HG02571 (cell line): Measurements from ENCODE around the gene FBXO46.
A peak's percentile ranks its signal among the peaks of the same experiment; 100 is the strongest.
"Not testable (repeated sequence)": the region's sequence is repeated elsewhere in the genome, so short reads cannot be mapped to it uniquely, and the experiment has no call there.

ENCODE experiments used
- ATAC-seq: cut with Tn5 transposase; IDR thresholded peaks from one replicate; pipeline ENCODE4 v1.9.1; 2021; ENCODE audit warnings: mild to moderate bottlenecking, moderate library complexity; ENCODE audit not compliant: unreplicated experiment

Gene FBXO46

DNA sequence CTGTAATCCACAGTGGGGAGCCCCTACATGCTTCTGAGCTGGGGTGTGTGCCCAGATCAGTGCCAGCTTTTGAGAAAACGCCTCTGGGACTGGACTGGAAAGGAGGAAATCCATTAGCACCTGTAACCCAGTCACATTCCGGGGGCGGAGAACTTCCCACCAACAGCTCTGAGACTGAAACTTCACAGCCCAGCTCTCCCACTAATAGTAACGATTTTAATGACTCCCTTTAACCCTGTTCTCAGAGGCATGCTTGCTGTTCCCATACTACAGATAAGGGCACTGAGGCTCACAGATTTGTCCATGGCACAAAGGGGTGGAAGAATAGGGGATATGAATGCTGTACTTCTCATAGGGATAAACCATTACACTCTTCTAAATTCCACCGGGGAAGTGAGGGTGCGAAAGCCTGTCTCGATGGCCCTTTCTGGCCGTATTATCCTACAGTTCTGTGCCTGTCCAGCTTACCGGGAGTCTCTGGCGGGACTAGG is 851 bp downstream of the FBXO46 start:
- ATAC-seq, result no peak

DNA sequence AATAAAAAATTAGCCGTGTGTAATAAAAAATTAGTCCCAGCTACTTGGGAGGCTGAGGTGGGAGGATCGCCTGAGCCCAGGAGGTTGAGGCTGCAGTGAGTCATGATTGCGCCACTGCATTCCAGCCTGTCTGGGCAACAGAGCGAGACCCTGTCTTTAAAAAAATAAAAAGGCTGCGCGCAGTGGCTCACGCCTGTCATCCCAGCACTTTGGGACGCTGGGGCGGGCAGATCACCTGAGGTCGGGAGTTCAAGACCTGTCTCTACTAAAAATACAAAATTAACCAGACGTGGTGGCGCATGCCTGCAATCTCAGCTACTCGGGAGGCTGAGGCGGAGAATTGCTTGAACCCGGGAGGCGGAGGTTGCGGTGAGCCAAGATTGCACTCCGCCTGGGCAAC is 2.0 kb downstream of the FBXO46 start:
- ATAC-seq, result not testable (repeated sequence)

DNA sequence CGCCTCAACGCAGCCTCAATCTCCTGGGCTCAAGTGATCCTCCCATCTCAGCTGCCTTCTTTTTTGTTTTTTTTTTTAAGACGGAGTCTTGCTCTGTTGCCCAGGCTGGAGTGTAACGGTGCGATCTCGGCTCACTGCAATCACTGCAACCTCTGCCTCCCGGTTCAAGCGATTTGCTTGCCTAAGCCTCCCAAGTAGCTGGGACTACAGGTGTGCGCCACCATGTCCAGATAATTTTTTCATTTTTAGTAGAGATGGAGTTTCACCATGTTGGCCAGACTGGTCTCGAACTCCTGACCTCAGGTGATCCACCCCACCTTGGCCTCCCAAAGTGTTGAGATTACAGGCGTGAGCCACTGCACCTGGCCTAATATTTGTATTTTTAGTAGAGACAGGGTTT is 10.6 kb downstream of the FBXO46 start:
- not testable (repeated sequence) for ATAC-seq

- no peak for ATAC-seq
These were observed 12.6 kb downstream of the FBXO46 start for GRCh38 chr19:45717983-45718650.

DNA sequence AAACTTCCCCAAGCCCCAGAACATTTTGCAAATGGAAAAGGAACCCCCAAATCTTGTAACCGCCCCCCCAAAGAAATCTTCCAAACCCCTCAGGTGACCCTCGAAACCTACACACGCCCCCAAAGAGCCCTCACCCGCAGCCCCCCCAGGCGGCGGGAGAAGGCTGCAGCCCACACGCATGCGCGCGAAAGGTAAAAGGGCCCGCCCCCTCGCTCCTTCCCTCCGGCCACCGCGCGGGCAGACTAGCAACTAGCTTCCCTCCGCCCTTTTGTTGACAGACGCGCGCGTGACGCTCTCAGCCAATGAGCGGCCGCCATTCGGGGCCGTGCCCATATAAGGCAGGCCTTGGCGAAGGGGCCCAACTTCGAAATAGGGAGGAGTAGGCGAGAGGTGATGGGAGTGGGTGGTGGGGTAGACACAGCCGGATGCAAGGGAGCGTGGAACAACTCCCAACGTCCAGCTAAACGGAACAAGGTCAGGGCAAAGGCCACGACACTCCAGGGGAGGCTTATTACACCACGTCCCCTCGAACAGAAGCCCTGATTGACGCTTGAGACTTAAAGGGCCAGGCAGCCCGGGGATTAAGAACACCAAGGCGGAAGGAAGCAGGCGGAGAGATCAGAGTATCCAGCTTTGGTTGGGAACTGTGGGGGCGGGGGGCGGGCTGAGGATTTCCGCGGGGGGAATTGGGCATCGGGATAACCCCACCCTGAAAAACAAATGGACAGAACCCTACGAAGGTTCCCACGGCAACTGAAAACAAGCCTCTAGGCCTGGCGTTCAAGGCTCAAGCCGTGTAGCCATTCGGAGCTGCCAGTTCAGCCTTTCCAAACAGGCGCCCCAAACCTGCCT is 13.3 kb downstream of the FBXO46 start:
- ATAC-seq, result peak; percentile 93

DNA sequence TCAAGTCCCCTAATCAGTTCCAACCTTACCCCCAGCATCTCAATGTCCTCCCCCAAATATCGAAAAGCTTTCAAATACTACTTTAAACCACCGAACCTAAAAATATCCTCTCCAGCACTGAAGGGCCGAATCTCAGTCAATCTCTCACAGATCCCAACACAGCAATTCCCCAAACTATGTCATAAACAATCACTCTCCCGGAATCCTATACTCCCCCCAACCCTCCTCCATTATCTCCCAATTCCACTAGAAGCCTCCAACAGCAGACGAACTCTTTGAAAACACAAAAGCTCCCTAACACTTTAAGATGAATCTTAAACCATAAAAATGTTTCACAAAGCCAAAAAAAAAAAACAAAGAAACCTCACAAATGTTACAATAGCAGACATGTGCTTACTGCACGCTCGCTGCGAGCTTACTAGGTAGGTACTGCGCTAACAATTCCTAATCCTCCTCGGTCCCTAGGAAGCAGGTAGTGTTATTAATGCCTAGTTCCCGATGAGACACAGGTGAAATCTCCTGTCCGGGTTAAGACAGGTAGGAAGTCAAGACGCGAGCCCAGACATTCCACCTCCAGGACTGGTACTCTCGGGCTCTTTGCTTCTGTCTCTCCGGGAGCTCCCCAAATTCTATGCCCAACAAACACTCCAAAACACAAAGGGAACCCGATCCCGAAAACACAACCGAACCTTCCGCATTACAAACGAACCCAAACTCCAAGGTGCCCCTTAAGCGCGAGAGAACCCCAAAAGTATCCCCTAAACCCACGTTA is 14.2 kb downstream of the FBXO46 start:
- no peak for ATAC-seq

- no peak for ATAC-seq
These were observed 15.6 kb downstream of the FBXO46 start for GRCh38 chr19:45715139-45715538.

GRCh38 chr19:45713141-45713540 is 17.6 kb downstream of the FBXO46 start:
- ATAC-seq, result no peak

DNA sequence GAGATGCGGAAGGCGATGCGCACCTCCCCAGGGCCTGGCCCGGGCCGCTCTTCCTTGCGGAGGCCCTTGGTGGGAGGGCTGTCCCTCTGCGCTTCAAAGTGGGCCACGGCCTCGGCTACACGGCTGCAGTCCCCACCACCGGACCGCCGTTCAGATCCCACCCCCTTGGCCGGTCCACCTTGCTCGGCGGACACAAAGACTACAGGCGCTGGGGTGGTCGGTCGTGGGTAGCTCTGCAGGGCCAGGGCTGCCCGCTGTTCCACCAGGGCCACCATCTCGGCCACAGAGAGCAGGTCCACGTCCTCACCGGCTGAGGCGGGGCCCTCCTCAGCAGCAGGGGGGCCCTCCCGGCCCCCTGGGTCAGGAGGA is 18.0 kb downstream of the FBXO46 start:
- ATAC-seq, result no peak

GRCh38 chr19:45711851-45712698 is 18.6 kb downstream of the FBXO46 start:
- no peak for ATAC-seq

- no peak for ATAC-seq
These were observed 20.2 kb downstream of the FBXO46 start for GRCh38 chr19:45710356-45711130.

DNA sequence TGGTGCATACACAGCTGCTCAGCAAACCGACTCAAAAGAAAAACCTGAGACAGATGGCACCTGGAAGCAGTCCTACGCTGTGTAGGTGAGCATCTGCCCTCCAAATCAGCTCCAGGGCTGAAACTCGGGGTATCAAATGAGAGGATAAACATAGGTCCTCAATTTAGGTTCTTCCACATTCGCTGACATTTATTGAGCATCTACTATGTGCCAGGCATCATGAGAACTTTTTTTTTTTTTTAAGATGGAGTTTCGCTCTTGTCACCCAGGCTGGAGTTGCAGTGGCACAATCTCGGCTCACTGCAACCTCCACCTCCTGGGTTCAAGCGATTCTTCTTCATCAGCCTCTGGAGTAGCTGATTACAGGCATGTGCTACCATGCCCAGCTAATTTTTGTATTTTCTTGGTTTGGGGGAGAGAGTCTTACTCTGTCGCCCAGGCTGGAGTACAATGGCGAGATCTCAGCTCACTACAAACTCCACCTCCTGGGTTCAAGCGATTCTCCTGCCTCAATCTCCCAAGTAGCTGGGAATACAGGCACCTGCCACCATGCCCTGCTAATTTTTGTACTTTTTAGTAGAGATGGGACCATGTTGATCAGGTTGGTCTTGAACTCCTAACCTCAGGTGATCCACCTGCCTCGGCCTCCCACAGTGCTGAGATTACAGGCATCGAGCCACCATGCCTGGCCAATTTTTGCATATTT is 24.8 kb downstream of the FBXO46 start:
- no peak for ATAC-seq

- no peak for ATAC-seq
These were observed 25.6 kb downstream of the FBXO46 start for GRCh38 chr19:45705115-45705514.

DNA sequence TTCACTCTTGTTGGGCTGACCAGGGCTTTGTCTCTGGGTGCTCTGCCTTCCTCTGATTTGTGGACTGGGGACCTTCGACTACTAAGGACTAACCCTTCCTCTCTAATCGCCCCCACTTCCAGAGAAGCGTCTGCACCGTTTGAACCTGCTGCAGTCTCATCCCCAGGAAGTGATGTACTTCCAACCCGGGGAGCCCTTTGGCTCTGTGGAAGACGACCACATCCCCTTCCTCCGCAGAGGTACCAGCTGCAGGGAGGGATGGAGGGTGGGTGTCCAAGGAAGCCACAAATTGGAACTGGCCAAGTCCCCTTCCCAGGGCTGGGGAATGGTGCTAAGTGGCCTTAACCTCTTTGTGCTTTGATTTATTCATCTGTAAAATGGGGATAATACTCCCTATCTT is 29.0 kb downstream of the FBXO46 start:
- no peak for ATAC-seq

- no peak for ATAC-seq
These were observed 37.4 kb downstream of the FBXO46 start for GRCh38 chr19:45693106-45693788.

- peak; percentile 87 for ATAC-seq
These were observed 38.2 kb downstream of the FBXO46 start, which contains the start of gene QPCTL for GRCh38 chr19:45692187-45693105. Gene QPCTL (plus strand): TSS chr19:45692666. CDS start chr19:45692704, 38 bp downstream.

DNA sequence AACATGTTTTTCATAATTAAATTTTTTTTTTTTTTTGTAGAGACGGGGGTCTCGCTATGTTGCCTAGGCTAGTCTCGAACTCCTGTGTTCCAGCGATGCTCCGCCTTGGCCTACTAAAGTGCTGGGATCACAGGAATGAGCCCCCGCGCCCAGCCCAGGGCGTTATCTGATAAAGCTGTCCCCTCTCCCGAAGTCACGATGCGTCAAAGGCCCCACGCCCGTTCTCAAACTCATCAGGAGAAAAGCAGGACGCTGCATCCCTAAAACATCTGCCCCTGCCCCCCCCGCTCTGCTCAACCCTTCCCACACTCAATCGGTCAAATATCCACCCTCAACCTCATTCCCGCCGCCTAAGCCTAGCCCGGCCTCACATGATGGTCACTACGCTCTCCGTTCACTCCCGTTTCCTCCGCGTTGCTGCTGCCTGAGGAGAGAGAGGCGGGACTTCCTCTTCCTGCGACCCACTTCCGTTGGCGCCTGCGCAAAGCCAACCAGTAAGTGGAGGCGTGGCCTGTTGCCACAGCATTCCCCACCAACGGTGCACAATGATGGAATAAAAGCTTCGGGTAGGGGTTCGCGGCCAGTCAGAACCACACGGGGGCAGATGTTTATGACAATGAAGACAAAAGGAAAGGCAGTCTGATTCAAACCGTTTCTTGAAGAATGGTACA is 39.0 kb downstream of the FBXO46 start, which contains the start of gene SNRPD2:
Gene SNRPD2, minus strand, starts transcription at position 438 of the 671 bp plus-strand sequence. Its CDS starts 65 bp downstream, at position 373.
- peak; percentile 47 for ATAC-seq
